ENCODE measurements around the gene ARSD. TPM values are rescaled to one million over a fixed set of nuclear protein-coding genes. Genes with fewer than 3 reads are reported as not detected.

ARSD gene
- total and polyA plus RNA-seq, 2 of the 13 experiments (the other 11 are each of a cell fraction or from before 2014, with no cell fraction given) = 4.8 to 6.8 TPM

DNA sequence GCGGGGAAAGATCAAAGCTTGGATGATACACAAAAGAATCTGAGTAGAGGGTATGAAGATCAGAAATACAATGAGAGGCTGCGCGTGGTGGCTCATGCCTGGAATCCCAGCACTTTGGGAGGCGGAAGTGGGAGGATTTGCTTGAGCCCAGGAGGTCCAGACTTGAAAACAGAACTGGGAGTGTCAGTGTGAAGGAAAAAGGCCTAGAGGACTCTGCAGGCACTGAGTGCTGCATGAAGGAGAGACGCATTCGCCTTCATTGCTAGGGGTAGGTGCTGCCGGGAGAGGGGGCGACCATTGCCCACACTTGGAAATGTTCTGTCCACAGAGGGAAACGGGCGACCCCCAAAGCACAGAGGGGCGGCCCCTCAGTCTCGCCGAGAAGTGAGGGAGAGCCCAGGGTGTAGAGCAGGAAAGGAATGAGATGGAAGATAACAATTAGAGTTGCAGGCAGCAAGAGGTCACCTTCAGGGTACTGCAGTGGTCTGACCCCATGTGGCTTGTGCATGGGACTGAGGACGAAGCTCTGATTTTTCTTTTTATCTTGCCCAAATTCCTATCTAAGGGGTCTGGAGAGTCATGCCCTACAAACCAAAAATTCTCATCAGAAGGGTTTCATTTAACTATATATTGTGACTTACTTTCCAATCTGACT lies 31.8 kb upstream of the ARSD start:
- no peak overlapping the region for H3K4me3 ChIP-seq (replicated peaks in 1 of 3; ENCODE audit: insufficient read depth in 1 of 3, low read depth in 2 of 3, low read length in 3 of 3)
- no peaks in the 10 kb centered on the region for H3K27me3 ChIP-seq (ENCODE audit: control insufficient read depth in 1 of 2, insufficient read depth in 2 of 2, low read length in 2 of 2)
- POLR2A ChIA-PET = no interaction called here
- CTCF ChIA-PET (ENCODE audit: low intra/inter-chr PET ratio, low total read pairs) = no interaction called here
- H2AFZ ChIP-seq (ENCODE audit: low read length) = no peak overlapping the region
- in situ Hi-C loops (cut with HindIII; ENCODE audit: extremely low pct_ligation_motif_present, low pct_unique_long_range_greater_than_20kb) (no loop called here), intact Hi-C loops (cut with micrococcal nuclease; ENCODE audit: unreplicated experiment) (no loop called here)
- H3K27ac ChIP-seq (ENCODE audit: extremely low read length, insufficient read depth, low read length) = no peak overlapping the region
- H3K9me3 ChIP-seq (ENCODE audit: low read length) = no peaks in the 10 kb centered on the region
- H3K4me2 ChIP-seq (ENCODE audit: low read depth, low read length) = peak overlapping the region; percentile 12; the same call in 1 of the 2 replicates
- no TSS peak for BruUV-seq (replicated peaks)
- H3K36me3 ChIP-seq (replicated peaks in 1 of 2; ENCODE audit: control insufficient read depth in 1 of 2, insufficient read depth in 2 of 2, low read length in 2 of 2) = peaks cover 2 to 5% of the 10 kb centered on the region in 2 experiments; a peak in 2 of 5 replicates
- WGBS (ENCODE audit: low lambda C conversion rate) = 98% methylated on average over 14 of the region's 14 CpGs
- no peak for ATAC-seq
- FAIRE-seq = no peak
- TF ChIP-seq POLR2AphosphoS2 (IDR thresholded peaks at IDR 0.05; ENCODE audit: low read depth, low read length) (no peak), ZNF549 (CRISPR knock-in tag; IDR thresholded peaks at IDR 0.05) (no peak), RFX1 (IDR thresholded peaks at IDR 0.05) (no peak), MLXIP (CRISPR knock-in tag; IDR thresholded peaks at IDR 0.05; ENCODE audit: borderline replicate concordance) (no peak), NBN (conservative IDR thresholded peaks at IDR 0.05) (no peak), NFYC (CRISPR knock-in tag; IDR thresholded peaks at IDR 0.05) (no peak)
- TF ChIP-seq, protein P1, sequence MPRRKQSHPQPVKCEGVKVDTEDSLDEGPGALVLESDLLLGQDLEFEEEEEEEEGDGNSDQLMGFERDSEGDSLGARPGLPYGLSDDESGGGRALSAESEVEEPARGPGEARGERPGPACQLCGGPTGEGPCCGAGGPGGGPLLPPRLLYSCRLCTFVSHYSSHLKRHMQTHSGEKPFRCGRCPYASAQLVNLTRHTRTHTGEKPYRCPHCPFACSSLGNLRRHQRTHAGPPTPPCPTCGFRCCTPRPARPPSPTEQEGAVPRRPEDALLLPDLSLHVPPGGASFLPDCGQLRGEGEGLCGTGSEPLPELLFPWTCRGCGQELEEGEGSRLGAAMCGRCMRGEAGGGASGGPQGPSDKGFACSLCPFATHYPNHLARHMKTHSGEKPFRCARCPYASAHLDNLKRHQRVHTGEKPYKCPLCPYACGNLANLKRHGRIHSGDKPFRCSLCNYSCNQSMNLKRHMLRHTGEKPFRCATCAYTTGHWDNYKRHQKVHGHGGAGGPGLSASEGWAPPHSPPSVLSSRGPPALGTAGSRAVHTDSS (CRISPR knock-in tag; conservative IDR thresholded peaks at IDR 0.05) = no peak
- DNase-seq (ENCODE audit: low spot score) = no peak
- H3K4me1 ChIP-seq (ENCODE audit: insufficient read depth, low read length) = peaks cover 28% of the 10 kb centered on the region
- no peaks in the 10 kb centered on the region for H4K20me1 ChIP-seq (ENCODE audit: insufficient read depth, low read length)
- no peak overlapping the region for H3K9ac ChIP-seq (ENCODE audit: insufficient read depth, low read depth, low read length)
- H3K79me2 ChIP-seq (ENCODE audit: insufficient read depth, low read length) = peaks cover 24% of the 10 kb centered on the region
